Tibial nerve (tissue), 4 donors: Measurements from ENCODE around the gene AGFG2.

Experiments used
- CTCF ChIP-seq, 5 experiments: fragments of 200-600 bp in 3 of 5; fragments of 450-650 bp in 2 of 5; sonication (generic) in 3 of 5; IDR thresholded peaks; one replicate each; pipeline ENCODE4 v1.5.1; 2016 to 2019; ENCODE audit warnings: antibody characterized with exemption in 5 of 5, mild to moderate bottlenecking in 3 of 5, moderate library complexity in 2 of 5
- EP300 ChIP-seq, 2 donors: sonication (generic); formaldehyde crosslinking; IDR thresholded peaks; one replicate each; pipeline ENCODE4 v1.6.1; 2017; ENCODE audit warnings: antibody characterized with exemption in 2 of 2, mild to moderate bottlenecking in 1 of 2
- POLR2A ChIP-seq, 2 donors: fragments of 450-650 bp; IDR thresholded peaks; one replicate each; pipeline ENCODE4 v1.6.1; 2017; ENCODE audit warnings: antibody characterized with exemption in 2 of 2, mild to moderate bottlenecking in 2 of 2, moderate library complexity in 2 of 2

- TF ChIP-seq CTCF (IDR thresholded peaks at IDR 0.05) (no peak), EP300 (IDR thresholded peaks at IDR 0.05) (no peak), POLR2A (IDR thresholded peaks at IDR 0.05) (no peak)
Measured at GRCh38 chr7:100577507-100577906, 38.5 kb downstream of the AGFG2 start.
